DOHH2 (cell line): ENCODE measurements around the gene UTP11.

Experiments used
- EZH2phosphoT487 ChIP-seq: fragments of 200-600 bp; sonication (generic); IDR thresholded peaks from 2 replicates; pipeline ENCODE4 v1.6.1; 2017; ENCODE audit warnings: borderline replicate concordance, mild to moderate bottlenecking, antibody characterized with exemption, low read length, moderate library complexity, mixed read lengths
- TF ChIP-seq, protein P1 (sequence below): fragments of 200-600 bp; sonication (generic); IDR thresholded peaks from one replicate; pipeline ENCODE4 v1.5.1; 2014; ENCODE audit warnings: antibody characterized with exemption, mild to moderate bottlenecking, low read depth, low read length; ENCODE audit not compliant: poor library complexity, severe bottlenecking

DNA sequence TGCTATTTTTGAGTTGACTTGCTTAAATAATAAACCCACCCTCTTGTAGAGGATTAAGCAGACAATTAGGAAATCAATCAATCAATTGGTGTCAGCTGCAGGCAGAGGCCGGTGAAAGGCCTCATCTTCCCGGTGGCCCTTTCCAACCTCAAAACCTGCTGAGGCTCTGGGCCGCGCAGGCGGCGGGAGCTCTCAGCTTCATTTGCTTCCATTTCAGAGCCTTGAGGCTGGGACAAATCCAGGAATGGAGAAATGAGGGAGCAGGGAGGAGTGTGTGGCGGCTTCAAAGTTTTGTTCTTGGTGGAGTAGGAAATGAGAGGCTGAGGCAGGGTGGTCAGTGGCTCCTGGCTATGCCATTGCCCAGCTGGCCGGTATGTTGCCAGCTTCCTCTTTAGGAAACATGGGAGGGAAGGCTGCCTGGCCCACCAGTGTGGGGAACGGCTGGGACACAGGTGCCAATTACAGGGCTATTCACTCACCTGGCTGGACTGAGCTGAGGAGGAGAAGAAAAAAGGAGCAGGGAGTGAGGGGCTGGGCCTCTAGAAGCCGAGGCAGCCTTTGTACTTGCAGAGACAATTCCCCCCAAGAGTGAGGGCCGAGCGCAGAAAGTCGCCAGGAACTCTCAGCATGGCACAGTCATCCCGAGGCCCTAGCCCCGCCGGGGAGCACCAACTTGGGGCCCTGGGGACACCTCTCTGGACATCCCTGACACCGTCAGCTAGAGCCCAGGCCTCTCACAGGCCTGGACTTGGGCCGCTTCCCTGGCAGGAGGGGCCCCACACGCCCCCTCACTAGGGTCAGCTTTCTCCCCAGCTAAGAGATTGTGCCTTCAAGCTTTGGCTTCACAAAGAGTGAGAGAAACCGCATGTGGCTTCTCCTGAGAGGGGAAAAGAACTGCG is 29.7 kb downstream of the UTP11 start:
- TF ChIP-seq, protein P1, sequence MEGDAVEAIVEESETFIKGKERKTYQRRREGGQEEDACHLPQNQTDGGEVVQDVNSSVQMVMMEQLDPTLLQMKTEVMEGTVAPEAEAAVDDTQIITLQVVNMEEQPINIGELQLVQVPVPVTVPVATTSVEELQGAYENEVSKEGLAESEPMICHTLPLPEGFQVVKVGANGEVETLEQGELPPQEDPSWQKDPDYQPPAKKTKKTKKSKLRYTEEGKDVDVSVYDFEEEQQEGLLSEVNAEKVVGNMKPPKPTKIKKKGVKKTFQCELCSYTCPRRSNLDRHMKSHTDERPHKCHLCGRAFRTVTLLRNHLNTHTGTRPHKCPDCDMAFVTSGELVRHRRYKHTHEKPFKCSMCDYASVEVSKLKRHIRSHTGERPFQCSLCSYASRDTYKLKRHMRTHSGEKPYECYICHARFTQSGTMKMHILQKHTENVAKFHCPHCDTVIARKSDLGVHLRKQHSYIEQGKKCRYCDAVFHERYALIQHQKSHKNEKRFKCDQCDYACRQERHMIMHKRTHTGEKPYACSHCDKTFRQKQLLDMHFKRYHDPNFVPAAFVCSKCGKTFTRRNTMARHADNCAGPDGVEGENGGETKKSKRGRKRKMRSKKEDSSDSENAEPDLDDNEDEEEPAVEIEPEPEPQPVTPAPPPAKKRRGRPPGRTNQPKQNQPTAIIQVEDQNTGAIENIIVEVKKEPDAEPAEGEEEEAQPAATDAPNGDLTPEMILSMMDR = no peak
- TF ChIP-seq EZH2phosphoT487 = no peak
